Sigmoid colon (tissue), 4 donors: ENCODE results near the gene SRF.

Experiments
- CTCF ChIP-seq, 4 experiments: fragments of 450-650 bp in 3 of 4; fragments of 200-600 bp in 1 of 4; IDR thresholded peaks; one replicate each; pipeline ENCODE4 v1.5.1; 2016 to 2019; ENCODE audit warnings: antibody characterized with exemption in 4 of 4, mild to moderate bottlenecking in 3 of 4, moderate library complexity in 2 of 4
- POLR2A ChIP-seq, 2 donors: fragments of 450-650 bp; IDR thresholded peaks; one replicate each; pipeline ENCODE4 v1.6.1; 2016; ENCODE audit warnings: antibody characterized with exemption in 2 of 2, mild to moderate bottlenecking in 2 of 2, moderate library complexity in 2 of 2
- POLR2AphosphoS5 ChIP-seq, 4 donors: sonication (generic); formaldehyde crosslinking; IDR thresholded peaks; one replicate each; pipeline ENCODE4 v1.6.1; 2017; ENCODE audit warnings: antibody characterized with exemption in 4 of 4

GRCh38 chr6:43180058-43180457 lies 9.0 kb downstream of the SRF start:
- TF ChIP-seq CTCF (IDR thresholded peaks at IDR 0.05) = no peak
- no peak for TF ChIP-seq POLR2A (IDR thresholded peaks at IDR 0.05)
- TF ChIP-seq POLR2AphosphoS5 (IDR thresholded peaks at IDR 0.05) = no peak
